ENCODE results near the gene ZNF556. TPM values are rescaled to one million over a fixed set of nuclear protein-coding genes. Genes with fewer than 3 reads are reported as not detected.

The ZNF556 gene
- total RNA-seq, 2 donors from 2014 or later, result 0.28 TPM; not detected in 1

- 39% methylated on average over 5 of the region's 5 CpGs for WGBS
- no peaks in the 10 kb centered on the region for H3K27me3 ChIP-seq (replicated peaks; ENCODE audit: insufficient read depth)
- H3K27ac ChIP-seq, result peak overlapping the region; percentile 46 to 53
- H3K9me3 ChIP-seq, result no peaks in the 10 kb centered on the region
- DNase-seq (ENCODE audit: low spot score), result peak; percentile 70
- TF ChIP-seq POLR2AphosphoS5 (IDR thresholded peaks at IDR 0.05) (peak; percentile 34), CTCF (IDR thresholded peaks at IDR 0.05) (peak in 3 of 4 experiments; percentile 18 to 46 (median 33)), POLR2A (IDR thresholded peaks at IDR 0.05) (no peak)
- peaks cover 6% of the 10 kb centered on the region for H3K4me1 ChIP-seq (replicated peaks)
- H3K36me3 ChIP-seq, result peaks cover 0 to 2% of the 10 kb centered on the region in 2 donors
- H3K4me3 ChIP-seq, result no peak overlapping the region
- intact Hi-C loops (cut with DNase I), result no loop called here
These were observed 55.9 kb downstream of the ZNF556 start for GRCh38 chr19:2922987-2923386.

- Histone ChIP-seq H3K27me3 (replicated peaks; ENCODE audit: insufficient read depth) (no peaks in the 10 kb centered on the region), H3K4me1 (replicated peaks) (peaks cover 6% of the 10 kb centered on the region), H3K27ac (peak overlapping the region; percentile 46 to 53), H3K9me3 (no peaks in the 10 kb centered on the region), H3K4me3 (no peak overlapping the region), H3K36me3 (no peaks in the 10 kb centered on the region)
- intact Hi-C loops (cut with DNase I), result no loop called here
- TF ChIP-seq POLR2AphosphoS5 (IDR thresholded peaks at IDR 0.05) (peak; percentile 84), CTCF (IDR thresholded peaks at IDR 0.05) (no peak)
- WGBS, result 10% methylated on average over 4 of the region's 4 CpGs
- peak; percentile 54 for DNase-seq (ENCODE audit: low spot score)
These were observed 56.4 kb downstream of the ZNF556 start for GRCh38 chr19:2923510-2923909.

- TF ChIP-seq POLR2A (IDR thresholded peaks at IDR 0.05) (no peak), CTCF (IDR thresholded peaks at IDR 0.05) (no peak), POLR2AphosphoS5 (IDR thresholded peaks at IDR 0.05) (no peak)
- 86% methylated on average over 38 of the region's 53 CpGs for WGBS
- H3K4me3 ChIP-seq, result no peak overlapping the region
These were observed 59.4 kb downstream of the ZNF556 start for GRCh38 chr19:2926341-2927031.

GRCh38 chr19:2927032-2927430 lies 59.9 kb downstream of the ZNF556 start:
- Histone ChIP-seq H3K4me3 (no peak overlapping the region), H3K4me1 (replicated peaks) (peaks cover 6% of the 10 kb centered on the region), H3K36me3 (no peaks in the 10 kb centered on the region), H3K9me3 (no peaks in the 10 kb centered on the region), H3K27me3 (replicated peaks; ENCODE audit: insufficient read depth) (no peaks in the 10 kb centered on the region), H3K27ac (no peak overlapping the region)
- intact Hi-C loops (cut with DNase I), result no loop called here
- WGBS, result 88% methylated on average over 18 of the region's 18 CpGs
- no peak for DNase-seq (ENCODE audit: low spot score)
- TF ChIP-seq POLR2A (IDR thresholded peaks at IDR 0.05), result no peak
- TF ChIP-seq POLR2AphosphoS5 (IDR thresholded peaks at IDR 0.05), result no peak
- no peak for TF ChIP-seq CTCF (IDR thresholded peaks at IDR 0.05)

More at GRCh38 chr19:2926341-2927031, 59.4 kb downstream of the ZNF556 start:
- no peaks in the 10 kb centered on the region for H3K9me3 ChIP-seq
- peaks cover 6% of the 10 kb centered on the region for H3K4me1 ChIP-seq (replicated peaks)
- intact Hi-C loops (cut with DNase I), result no loop called here
- DNase-seq (ENCODE audit: low spot score), result no peak
- no peak overlapping the region for H3K27ac ChIP-seq
- no peaks in the 10 kb centered on the region for H3K36me3 ChIP-seq
- H3K27me3 ChIP-seq (replicated peaks; ENCODE audit: insufficient read depth), result no peaks in the 10 kb centered on the region

Other genes with a start within 250 kb of the ZNF556 start
- 10 to 100 TPM in 1 of 2 donors, 1 to 10 TPM in 1; 8.7 to 22.9 TPM for gene GNG7, start 164.6 kb upstream of the ZNF556 start, total RNA-seq
- gene DIRAS1, start 146.0 kb upstream of the ZNF556 start, total RNA-seq, result 10 to 100 TPM in 1 of 2 donors, 1 to 10 TPM in 1; 3.8 to 24.6 TPM
- gene SLC39A3, start 127.3 kb upstream of the ZNF556 start, total RNA-seq, result 10 to 100 TPM; 46.6 to 67.9 TPM
- gene SGTA, start 84.1 kb upstream of the ZNF556 start, total RNA-seq, result 10 to 100 TPM; 72.4 to 87.9 TPM
- 100 to 1,000 TPM; 119 to 132 TPM for gene THOP1, start 81.8 kb upstream of the ZNF556 start, total RNA-seq
- 1 to 10 TPM; 4.4 to 8.6 TPM for gene ZNF554, start 47.5 kb upstream of the ZNF556 start, total RNA-seq
- 1 to 10 TPM; 5.0 to 6.9 TPM for gene ZNF555, start 25.9 kb upstream of the ZNF556 start, total RNA-seq
- 10 to 100 TPM in 1 of 2 donors, 1 to 10 TPM in 1; 4.8 to 10.7 TPM for gene ZNF57, start 33.6 kb downstream of the ZNF556 start, total RNA-seq
- gene ZNF77, start 77.6 kb downstream of the ZNF556 start, total RNA-seq, result 1 to 10 TPM; 2.8 to 6.6 TPM
- gene TLE6, start 110.2 kb downstream of the ZNF556 start, total RNA-seq, result 1 to 10 TPM; 5.9 to 9.0 TPM
- 10 to 100 TPM; 61.9 to 82.1 TPM for gene TLE2, start 161.9 kb downstream of the ZNF556 start, total RNA-seq
- 100 to 1,000 TPM; 546 to 767 TPM for gene TLE5, start 195.2 kb downstream of the ZNF556 start, total RNA-seq
- 100 to 1,000 TPM in 1 of 2 donors, 10 to 100 TPM in 1; 61.3 to 117 TPM for gene GNA11, start 227.0 kb downstream of the ZNF556 start, total RNA-seq